ENCODE results near the gene TNFRSF13B. TPM values are rescaled to one million over a fixed set of nuclear protein-coding genes. Genes with fewer than 3 reads are reported as not detected.

The TNFRSF13B gene
- total and polyA plus RNA-seq, 2 donors (not counting 3 experiments of a cell fraction or from before 2014, with no cell fraction given), result not detected

DNA sequence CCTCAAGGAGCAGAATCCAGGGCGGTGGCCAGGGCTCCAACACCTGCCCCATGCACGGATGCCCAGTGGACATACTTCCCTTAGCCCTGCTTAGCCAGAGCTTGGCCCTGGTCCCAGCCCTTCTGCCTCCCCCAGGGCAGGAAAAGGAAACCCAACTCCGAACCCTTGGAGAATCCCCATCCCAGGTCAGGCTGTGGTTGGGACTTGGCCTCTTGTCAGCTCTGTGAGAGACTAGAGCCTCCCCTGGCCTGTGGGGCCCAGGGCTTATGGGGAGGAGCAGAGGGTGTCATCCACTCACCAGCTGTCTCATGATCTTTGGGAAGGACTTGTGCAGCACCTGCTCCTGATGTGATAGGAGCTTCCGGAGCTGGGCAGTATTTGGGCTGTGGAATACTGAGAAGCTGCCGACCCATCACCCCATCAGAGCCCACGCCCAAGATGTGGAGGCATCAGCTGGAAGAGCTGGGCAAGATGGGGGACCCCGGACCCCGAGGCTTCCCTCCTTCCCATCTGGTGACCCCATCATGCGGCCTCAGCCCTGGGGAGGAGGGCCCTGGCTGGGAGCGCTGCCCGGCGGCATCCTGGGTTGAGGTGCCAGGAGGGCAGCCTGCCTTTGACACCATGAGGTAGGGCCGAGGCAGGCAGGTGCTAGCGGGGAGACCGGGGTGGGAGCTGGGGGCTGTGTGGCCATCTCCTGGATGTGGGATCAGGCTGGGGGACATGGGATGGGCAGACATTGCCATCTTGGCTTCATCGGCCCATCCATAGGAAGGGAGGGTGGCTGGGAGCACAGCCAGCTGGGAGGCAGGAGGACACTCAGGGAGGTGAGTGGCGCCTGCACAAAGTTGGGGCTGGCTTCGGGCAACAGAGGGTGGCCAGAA, 45.1 kb downstream of the TNFRSF13B start:
- H3K4me2 ChIP-seq (ENCODE audit: insufficient read depth, low read length), result no peak overlapping the region
- intact Hi-C loops (cut with micrococcal nuclease), result no loop called here
- H3K4me3 ChIP-seq (replicated peaks in 1 of 3; ENCODE audit: insufficient read depth in 1 of 3, low read depth in 1 of 3, low read length in 3 of 3), result no peak overlapping the region
- ChIA-PET CTCF (interaction anchor here (1.3 kb wide), 1 partner anchor 65 kb away, joined by 4 read pairs; no protein-coding TSS in a partner anchor), POLR2A (no interaction called here)
- no peaks in the 10 kb centered on the region for H3K36me3 ChIP-seq (ENCODE audit: control insufficient read depth in 2 of 2, extremely low read depth in 1 of 2, insufficient read depth in 2 of 2, low read length in 2 of 2)
- no peak overlapping the region for H3K27ac ChIP-seq (ENCODE audit: insufficient read depth, low read depth, low read length)
- no peak overlapping the region for H3K9ac ChIP-seq (replicated peaks; ENCODE audit: extremely low read depth, insufficient read depth, low read length)
- H3K4me1 ChIP-seq (ENCODE audit: control insufficient read depth, extremely low read depth, insufficient read depth, low read length), result no peaks in the 10 kb centered on the region
- BruUV-seq (replicated peaks), result no TSS peak
- H4K20me1 ChIP-seq (replicated peaks; ENCODE audit: control insufficient read depth, extremely low read depth, insufficient read depth, low read length), result no peaks in the 10 kb centered on the region
- dilution Hi-C loops (cut with MboI; ENCODE audit: extremely low pct_ligation_motif_present, low sequenced_read_pairs), result no loop called here
- FAIRE-seq (no peak), DNase-seq (ENCODE audit: low read depth, low spot score) (no peak)
- H2AFZ ChIP-seq (ENCODE audit: low read depth, low read length), result no peak overlapping the region
- H3K27me3 ChIP-seq (ENCODE audit: control insufficient read depth in 2 of 2, insufficient read depth in 2 of 2, low read length in 2 of 2), result no peaks in the 10 kb centered on the region
- TF ChIP-seq POLR2A (IDR thresholded peaks at IDR 0.05; ENCODE audit: low read depth, low read length) (no peak), FOS (IDR thresholded peaks at IDR 0.05; ENCODE audit: borderline replicate concordance, insufficient read depth, low read length) (no peak), MAX (IDR thresholded peaks at IDR 0.05; ENCODE audit: insufficient read depth, insufficient read length) (no peak), GATA2 (IDR thresholded peaks at IDR 0.05; ENCODE audit: insufficient read depth, insufficient read length, low read depth, low read length) (no peak), POLR2AphosphoS5 (IDR thresholded peaks at IDR 0.05; ENCODE audit: insufficient read depth, low read depth, low read length) (no peak), EZH2 (IDR thresholded peaks at IDR 0.05; ENCODE audit: borderline replicate concordance, low read depth, low read length, severe bottlenecking) (no peak), JUN (IDR thresholded peaks at IDR 0.05; ENCODE audit: borderline replicate concordance, insufficient read depth, insufficient read length, low read depth) (no peak), MYC (IDR thresholded peaks at IDR 0.05; ENCODE audit: low read depth, low read length) (no peak)
- TF ChIP-seq, protein P1, sequence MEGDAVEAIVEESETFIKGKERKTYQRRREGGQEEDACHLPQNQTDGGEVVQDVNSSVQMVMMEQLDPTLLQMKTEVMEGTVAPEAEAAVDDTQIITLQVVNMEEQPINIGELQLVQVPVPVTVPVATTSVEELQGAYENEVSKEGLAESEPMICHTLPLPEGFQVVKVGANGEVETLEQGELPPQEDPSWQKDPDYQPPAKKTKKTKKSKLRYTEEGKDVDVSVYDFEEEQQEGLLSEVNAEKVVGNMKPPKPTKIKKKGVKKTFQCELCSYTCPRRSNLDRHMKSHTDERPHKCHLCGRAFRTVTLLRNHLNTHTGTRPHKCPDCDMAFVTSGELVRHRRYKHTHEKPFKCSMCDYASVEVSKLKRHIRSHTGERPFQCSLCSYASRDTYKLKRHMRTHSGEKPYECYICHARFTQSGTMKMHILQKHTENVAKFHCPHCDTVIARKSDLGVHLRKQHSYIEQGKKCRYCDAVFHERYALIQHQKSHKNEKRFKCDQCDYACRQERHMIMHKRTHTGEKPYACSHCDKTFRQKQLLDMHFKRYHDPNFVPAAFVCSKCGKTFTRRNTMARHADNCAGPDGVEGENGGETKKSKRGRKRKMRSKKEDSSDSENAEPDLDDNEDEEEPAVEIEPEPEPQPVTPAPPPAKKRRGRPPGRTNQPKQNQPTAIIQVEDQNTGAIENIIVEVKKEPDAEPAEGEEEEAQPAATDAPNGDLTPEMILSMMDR (IDR thresholded peaks at IDR 0.05; ENCODE audit: extremely low read depth in 1 of 2, insufficient read depth in 1 of 2, low read depth in 1 of 2, low read length in 2 of 2), result no peak
- H3K79me2 ChIP-seq (ENCODE audit: control insufficient read depth, insufficient read depth, low read length), result no peaks in the 10 kb centered on the region
- H3K9me3 ChIP-seq (replicated peaks; ENCODE audit: control insufficient read depth, insufficient read depth, low read length), result no peaks in the 10 kb centered on the region
- no peaks in the 10 kb centered on the region for H3K9me1 ChIP-seq (replicated peaks; ENCODE audit: control insufficient read depth, extremely low read depth, insufficient read depth, low read length)
